GM20431 (cell line): ENCODE results near the gene NNAT.

Experiments
- in situ Hi-C: fragments of 300-500 bp; cut with MseI, MboI; formaldehyde crosslinking; loops from one replicate; pipeline ENCODE4 v1.15.0; 2020; ENCODE audit warnings: low sequenced_read_pairs; ENCODE audit not compliant: unreplicated experiment

NNAT gene

GRCh38 chr20:37500311-37500710, 20.7 kb upstream of the NNAT start:
- in situ Hi-C loops: no loop called here

GRCh38 chr20:37501940-37502339, 19.1 kb upstream of the NNAT start:
- in situ Hi-C loops: no loop called here

GRCh38 chr20:37502654-37503053, 18.4 kb upstream of the NNAT start:
- in situ Hi-C loops: no loop called here

GRCh38 chr20:37503256-37503927, 17.7 kb upstream of the NNAT start:
- in situ Hi-C loops: no loop called here

- in situ Hi-C loops: no loop called here
These were observed 16.5 kb upstream of the NNAT start for GRCh38 chr20:37504404-37505096.

GRCh38 chr20:37505263-37506151, 15.5 kb upstream of the NNAT start:
- in situ Hi-C loops: no loop called here

- in situ Hi-C loops: no loop called here
These were observed 14.8 kb upstream of the NNAT start for GRCh38 chr20:37506152-37506725.

- in situ Hi-C loops: no loop called here
These were observed 10.8 kb upstream of the NNAT start for GRCh38 chr20:37510226-37510625.

- in situ Hi-C loops: no loop called here
These were observed 9.3 kb upstream of the NNAT start for GRCh38 chr20:37511610-37512275.

- in situ Hi-C loops: no loop called here
These were observed 7.2 kb upstream of the NNAT start for GRCh38 chr20:37513779-37514359.

GRCh38 chr20:37515876-37516275, 5.2 kb upstream of the NNAT start:
- in situ Hi-C loops: no loop called here

- in situ Hi-C loops: no loop called here
These were observed 4.0 kb upstream of the NNAT start for GRCh38 chr20:37516811-37517750.

- in situ Hi-C loops: no loop called here
These were observed 3.0 kb upstream of the NNAT start for GRCh38 chr20:37518059-37518458.

GRCh38 chr20:37518606-37519507, 2.2 kb upstream of the NNAT start:
- in situ Hi-C loops: no loop called here

GRCh38 chr20:37519508-37520418, 1.3 kb upstream of the NNAT start:
- in situ Hi-C loops: loop anchor here (10.0 kb wide), 1 partner anchor 125 kb away; no protein-coding TSS in a partner anchor

GRCh38 chr20:37520419-37520955, 563 bp upstream of the NNAT start:
- in situ Hi-C loops: loop anchor here (10.0 kb wide), 1 partner anchor 126 kb away; no protein-coding TSS in a partner anchor
